Hepatocyte (in vitro differentiated cells): ENCODE measurements around the gene RAET1G. TPM values are rescaled to one million over a fixed set of nuclear protein-coding genes. Genes with fewer than 3 reads are reported as not detected.
"Not testable (repeated sequence)": the region's sequence is repeated elsewhere in the genome, so short reads cannot be mapped to it uniquely, and the experiment has no call there.

Source experiments
- DNase-seq: peaks from one replicate; pipeline ENCODE4 v3.0.0-alpha.2; 2016; ENCODE audit warnings: low spot score
- H2AFZ ChIP-seq: fragments of 200-600 bp; sonication (generic); 2 replicates; pipeline ENCODE4 v1.6.0; 2016; ENCODE audit warnings: antibody characterized with exemption, mild to moderate bottlenecking
- H3K27ac ChIP-seq: fragments of 200-600 bp; sonication (generic); 2 replicates; pipeline ENCODE4 v1.5.1; 2016; ENCODE audit warnings: mild to moderate bottlenecking
- H3K27me3 ChIP-seq: fragments of 200-600 bp; sonication (generic); 2 replicates; pipeline ENCODE4 v1.6.1; 2016
- H3K36me3 ChIP-seq: fragments of 200-600 bp; sonication (generic); replicated peaks from 2 replicates; pipeline ENCODE4 v1.5.1; 2016; ENCODE audit warnings: low read depth; ENCODE audit not compliant: insufficient read depth
- H3K4me1 ChIP-seq: fragments of 200-600 bp; sonication (generic); 2 replicates; pipeline ENCODE4 v1.5.1; 2016; ENCODE audit warnings: mild to moderate bottlenecking, moderate library complexity; ENCODE audit not compliant: insufficient read depth
- H3K4me2 ChIP-seq: fragments of 200-600 bp; sonication (generic); 2 replicates; pipeline ENCODE4 v1.6.0; 2016
- H3K4me3 ChIP-seq: fragments of 200-600 bp; sonication (generic); 2 replicates; pipeline ENCODE4 v1.5.1; 2016; ENCODE audit warnings: mild to moderate bottlenecking
- H3K79me2 ChIP-seq: fragments of 200-600 bp; sonication (generic); 2 replicates; pipeline ENCODE4 v1.6.0; 2017; ENCODE audit warnings: mild to moderate bottlenecking
- H3K9me2 ChIP-seq: fragments of 200-600 bp; sonication (generic); replicated peaks from 2 replicates; pipeline ENCODE4 v1.6.0; 2017; ENCODE audit warnings: mild to moderate bottlenecking; ENCODE audit not compliant: insufficient read depth
- H3K9me3 ChIP-seq: fragments of 200-600 bp; sonication (generic); 2 replicates; pipeline ENCODE4 v1.5.1; 2016; ENCODE audit warnings: low read depth, mild to moderate bottlenecking
- H4K20me1 ChIP-seq: fragments of 200-600 bp; sonication (generic); 2 replicates; pipeline ENCODE4 v1.6.0; 2016; ENCODE audit warnings: mild to moderate bottlenecking; ENCODE audit not compliant: insufficient read depth, poor library complexity, severe bottlenecking
- EZH2 ChIP-seq: fragments of 200-600 bp; sonication (generic); IDR thresholded peaks from 2 replicates; pipeline ENCODE4 v1.6.1; 2016; ENCODE audit warnings: antibody characterized with exemption, mild to moderate bottlenecking, borderline replicate concordance
- EZH2phosphoT487 ChIP-seq: fragments of 200-600 bp; sonication (generic); IDR thresholded peaks from one replicate; pipeline ENCODE4 v1.6.1; 2018; ENCODE audit warnings: antibody characterized with exemption, mild to moderate bottlenecking, low read depth, moderate library complexity; ENCODE audit not compliant: unreplicated experiment, severe bottlenecking
- WGBS: methylation state at CpG from one replicate; pipeline ENCODE4 v1.1.6; 2016; ENCODE audit warnings: low lambda C conversion rate; ENCODE audit errors: missing lambda C conversion rate; 5-methylcytosine and 5-hydroxymethylcytosine counted together
- polyA plus RNA-seq: library from polyadenylated mRNA; unstranded; fragments of >200 nt; fragmentation: Nextera tagmentation; extraction: Ambion mirVana; gene quantifications from 2 replicates; pipeline ENCODE4 v1.2.1, GENCODE V29; 2016
- total RNA-seq: library from RNA; depleted of rRNA; stranded (reverse); fragments of >200 nt; gene quantifications from 2 replicates; pipeline ENCODE4 v1.2.3, GENCODE V29; 2014
- TF ChIP-seq, protein P1 (sequence below): fragments of 200-600 bp; sonication (generic); IDR thresholded peaks from 2 replicates; pipeline ENCODE4 v1.5.1; 2016; ENCODE audit warnings: antibody characterized with exemption, mild to moderate bottlenecking; ENCODE audit not compliant: poor library complexity

The RAET1G gene
- total and polyA plus RNA-seq, 2 experiments from 2014 or later = 0.31 to 1.5 TPM

DNA sequence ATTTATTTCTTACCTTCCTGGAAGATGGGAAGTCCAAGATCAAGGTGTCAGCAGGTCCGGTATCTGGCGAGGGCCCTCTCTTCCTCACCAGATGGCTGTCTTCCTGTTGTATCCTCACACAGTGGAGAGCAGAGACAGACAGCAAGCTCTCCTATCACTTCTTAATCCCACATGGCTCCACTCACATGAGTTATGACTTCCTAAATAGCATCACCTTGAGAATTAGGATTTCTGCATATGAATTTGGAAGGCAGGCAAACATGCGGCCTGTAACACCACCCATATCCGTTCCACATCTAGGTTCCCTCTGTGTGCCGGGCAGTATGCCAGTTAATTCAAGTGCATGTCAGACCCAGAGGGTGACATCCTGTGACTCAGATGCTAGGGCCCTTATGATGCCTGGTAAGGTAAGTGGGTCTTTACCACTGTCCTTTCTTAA is 27.1 kb downstream of the RAET1G start:
- Histone ChIP-seq H3K36me3 (no peaks in the 10 kb centered on the region), H3K4me2 (no peak overlapping the region), H3K9me3 (no peaks in the 10 kb centered on the region), H4K20me1 (no peaks in the 10 kb centered on the region), H3K9me2 (no peaks in the 10 kb centered on the region), H3K27ac (no peak overlapping the region), H2AFZ (no peak overlapping the region), H3K4me3 (no peak overlapping the region), H3K27me3 (no peaks in the 10 kb centered on the region), H3K4me1 (peaks cover 7% of the 10 kb centered on the region), H3K79me2 (no peaks in the 10 kb centered on the region)
- 82% methylated on average over 5 of the region's 5 CpGs for WGBS
- no peak for DNase-seq
- TF ChIP-seq, protein P1, sequence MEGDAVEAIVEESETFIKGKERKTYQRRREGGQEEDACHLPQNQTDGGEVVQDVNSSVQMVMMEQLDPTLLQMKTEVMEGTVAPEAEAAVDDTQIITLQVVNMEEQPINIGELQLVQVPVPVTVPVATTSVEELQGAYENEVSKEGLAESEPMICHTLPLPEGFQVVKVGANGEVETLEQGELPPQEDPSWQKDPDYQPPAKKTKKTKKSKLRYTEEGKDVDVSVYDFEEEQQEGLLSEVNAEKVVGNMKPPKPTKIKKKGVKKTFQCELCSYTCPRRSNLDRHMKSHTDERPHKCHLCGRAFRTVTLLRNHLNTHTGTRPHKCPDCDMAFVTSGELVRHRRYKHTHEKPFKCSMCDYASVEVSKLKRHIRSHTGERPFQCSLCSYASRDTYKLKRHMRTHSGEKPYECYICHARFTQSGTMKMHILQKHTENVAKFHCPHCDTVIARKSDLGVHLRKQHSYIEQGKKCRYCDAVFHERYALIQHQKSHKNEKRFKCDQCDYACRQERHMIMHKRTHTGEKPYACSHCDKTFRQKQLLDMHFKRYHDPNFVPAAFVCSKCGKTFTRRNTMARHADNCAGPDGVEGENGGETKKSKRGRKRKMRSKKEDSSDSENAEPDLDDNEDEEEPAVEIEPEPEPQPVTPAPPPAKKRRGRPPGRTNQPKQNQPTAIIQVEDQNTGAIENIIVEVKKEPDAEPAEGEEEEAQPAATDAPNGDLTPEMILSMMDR = no peak
- TF ChIP-seq EZH2phosphoT487 (no peak), EZH2 (no peak)

DNA sequence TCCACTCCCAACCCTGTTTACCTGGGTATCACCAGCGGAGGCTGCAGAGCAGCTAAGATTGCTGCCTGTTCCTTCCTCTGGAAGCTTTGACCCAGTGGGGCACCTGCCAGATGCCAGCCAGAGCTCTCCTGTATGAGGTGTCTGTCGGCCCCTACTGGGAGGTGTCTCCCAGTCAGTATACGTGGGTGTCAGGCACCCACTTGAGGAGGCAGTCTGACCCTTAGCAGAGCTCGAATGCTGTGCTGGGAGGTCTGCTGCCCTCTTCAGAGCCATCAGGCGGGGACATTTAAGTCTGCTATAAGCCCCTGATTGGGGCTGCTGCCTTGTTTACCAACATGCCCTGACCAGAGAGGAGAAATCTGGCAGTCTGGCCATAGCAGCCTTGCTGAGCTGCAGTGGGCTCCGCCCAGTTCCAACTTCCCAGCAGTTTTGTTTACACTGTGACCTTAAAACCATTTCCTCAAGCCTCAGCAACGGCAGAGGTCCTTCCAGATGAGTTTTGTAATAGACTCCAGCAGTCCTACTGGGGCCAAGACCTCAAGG is 27.8 kb downstream of the RAET1G start:
- H3K9me3 ChIP-seq = no peaks in the 10 kb centered on the region
- no peaks in the 10 kb centered on the region for H3K27me3 ChIP-seq
- peak; percentile 62 for DNase-seq
- no peaks in the 10 kb centered on the region for H3K36me3 ChIP-seq
- H3K27ac ChIP-seq = no peak overlapping the region
- no peak overlapping the region for H3K4me2 ChIP-seq
- H3K79me2 ChIP-seq = no peaks in the 10 kb centered on the region
- no peak overlapping the region for H3K4me3 ChIP-seq
- H3K9me2 ChIP-seq = no peaks in the 10 kb centered on the region
- whole genome bisulfite sequencing = 56% methylated on average over 7 of the region's 7 CpGs
- TF ChIP-seq, protein P1 = no peak
- TF ChIP-seq EZH2phosphoT487 (no peak), EZH2 (no peak)
- no peak overlapping the region for H2AFZ ChIP-seq
- peaks cover 7% of the 10 kb centered on the region for H3K4me1 ChIP-seq
- H4K20me1 ChIP-seq = no peaks in the 10 kb centered on the region

DNA sequence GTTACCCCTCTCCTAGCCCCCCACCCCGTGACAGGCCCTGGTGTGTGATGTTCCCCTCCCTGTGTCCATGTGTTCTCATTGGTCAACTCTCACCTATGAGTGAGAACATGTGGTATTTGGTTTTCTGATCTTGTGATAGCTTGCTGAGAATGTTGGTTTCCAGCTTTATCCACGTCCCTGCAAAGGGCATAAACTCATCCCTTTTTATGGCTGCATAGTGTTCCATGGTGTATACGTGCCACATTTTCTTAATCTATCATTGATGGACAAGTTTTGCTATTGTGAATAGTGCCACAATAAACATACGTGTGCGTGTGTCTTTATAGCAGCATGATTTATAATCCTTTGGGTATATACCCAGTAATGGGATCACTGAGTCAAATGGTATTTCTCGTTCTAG is 31.1 kb downstream of the RAET1G start:
- not testable (repeated sequence) for H2AFZ ChIP-seq, H3K4me2 ChIP-seq, H3K36me3 ChIP-seq, H3K4me1 ChIP-seq, H3K27me3 ChIP-seq, H3K9me2 ChIP-seq, H3K4me3 ChIP-seq, H3K9me3 ChIP-seq, H3K79me2 ChIP-seq, H3K27ac ChIP-seq, DNase-seq, H4K20me1 ChIP-seq
- WGBS = 82% methylated on average over 6 of the region's 6 CpGs

GRCh38 chr6:149891259-149891658 is 31.7 kb downstream of the RAET1G start:
- 85% methylated on average over 3 of the region's 3 CpGs for WGBS
- Histone ChIP-seq H3K4me1 (peaks cover 7% of the 10 kb centered on the region), H3K27me3 (no peaks in the 10 kb centered on the region)

More at GRCh38 chr6:149891259-149891658, 31.7 kb downstream of the RAET1G start:
- H3K4me3 ChIP-seq = no peak overlapping the region
- H3K79me2 ChIP-seq = no peaks in the 10 kb centered on the region
- no peak overlapping the region for H3K4me2 ChIP-seq
- no peaks in the 10 kb centered on the region for H3K9me3 ChIP-seq
- H4K20me1 ChIP-seq = no peaks in the 10 kb centered on the region
- no peak overlapping the region for H2AFZ ChIP-seq
- TF ChIP-seq EZH2phosphoT487 = no peak
- TF ChIP-seq EZH2 = no peak
- TF ChIP-seq, protein P1 = no peak
- no peaks in the 10 kb centered on the region for H3K36me3 ChIP-seq
- H3K9me2 ChIP-seq = no peaks in the 10 kb centered on the region
- H3K27ac ChIP-seq = no peak overlapping the region
- DNase-seq = no peak
